ENCODE measurements around the gene CCBE1.

Gene CCBE1

GRCh38 chr18:59660786-59661743 is 36.2 kb downstream of the CCBE1 start:
- TF ChIP-seq GATA2 (IDR thresholded peaks at IDR 0.05; ENCODE audit: low read depth, low read length) (no peak), GATA3 (IDR thresholded peaks at IDR 0.05; ENCODE audit: low read depth, low read length) (no peak)

GRCh38 chr18:59660366-59660765 is 36.9 kb downstream of the CCBE1 start:
- TF ChIP-seq GATA2 (IDR thresholded peaks at IDR 0.05; ENCODE audit: low read depth, low read length) (no peak), GATA3 (IDR thresholded peaks at IDR 0.05; ENCODE audit: low read depth, low read length) (no peak)

GRCh38 chr18:59659508-59660170 is 37.6 kb downstream of the CCBE1 start:
- TF ChIP-seq GATA3 (IDR thresholded peaks at IDR 0.05; ENCODE audit: low read depth, low read length) = no peak

GRCh38 chr18:59658941-59659340 is 38.3 kb downstream of the CCBE1 start:
- no peak for TF ChIP-seq GATA3 (IDR thresholded peaks at IDR 0.05; ENCODE audit: low read depth, low read length)
- TF ChIP-seq GATA2 (IDR thresholded peaks at IDR 0.05; ENCODE audit: low read depth, low read length) = no peak

DNA sequence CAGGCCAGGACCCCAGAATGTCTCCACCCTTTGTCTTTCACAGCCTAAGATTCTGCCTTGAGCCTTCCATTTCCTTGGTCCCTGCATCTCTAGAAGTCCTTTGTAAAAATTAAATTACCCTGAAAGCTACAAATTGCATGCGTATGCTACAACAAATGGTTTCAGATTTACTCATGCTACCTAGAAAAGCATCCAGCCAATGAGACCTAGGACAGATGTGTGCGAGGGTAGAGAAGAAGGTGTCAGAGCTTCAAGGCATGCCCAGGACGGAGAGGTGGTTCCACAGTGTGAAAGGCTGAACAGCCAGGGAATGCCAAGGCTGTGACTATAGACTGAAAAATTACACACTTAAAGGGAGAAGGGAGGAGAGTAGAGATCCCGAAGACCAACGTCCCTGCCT is 40.2 kb downstream of the CCBE1 start:
- TF ChIP-seq GATA3 (IDR thresholded peaks at IDR 0.05; ENCODE audit: low read depth, low read length) = no peak
- TF ChIP-seq GATA2 (IDR thresholded peaks at IDR 0.05; ENCODE audit: low read depth, low read length) = no peak

DNA sequence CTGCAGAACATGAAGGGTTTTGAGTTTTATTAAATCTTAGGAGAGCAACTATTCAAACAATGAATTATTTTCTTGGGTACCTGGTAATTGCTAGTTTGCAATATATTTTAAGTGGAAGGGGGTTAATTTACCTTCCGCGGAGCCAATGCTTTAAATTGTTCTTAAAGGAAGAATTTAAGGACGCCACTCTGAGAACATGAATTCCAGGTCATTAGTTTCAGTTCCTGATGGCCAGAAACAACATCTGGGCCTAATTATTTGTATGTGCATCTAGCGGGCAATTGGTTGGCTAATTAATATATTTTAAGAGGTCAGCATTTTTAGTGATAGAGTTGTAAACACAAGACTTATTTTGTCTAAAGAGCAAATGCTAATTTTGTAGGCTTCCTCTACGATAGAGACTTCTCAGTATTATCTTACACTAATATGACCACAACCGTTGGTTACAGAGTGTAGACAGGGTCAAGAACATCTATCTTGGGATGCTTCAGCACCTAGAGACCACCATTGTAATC is 40.8 kb downstream of the CCBE1 start:
- TF ChIP-seq GATA3 (IDR thresholded peaks at IDR 0.05; ENCODE audit: low read depth, low read length) (no peak), GATA2 (IDR thresholded peaks at IDR 0.05; ENCODE audit: low read depth, low read length) (no peak)

- TF ChIP-seq GATA3 (IDR thresholded peaks at IDR 0.05; ENCODE audit: low read depth, low read length) (no peak), GATA2 (IDR thresholded peaks at IDR 0.05; ENCODE audit: low read depth, low read length) (no peak)
These were observed 41.5 kb downstream of the CCBE1 start for GRCh38 chr18:59655676-59656075.

- TF ChIP-seq GATA2 (IDR thresholded peaks at IDR 0.05; ENCODE audit: low read depth, low read length) (no peak), GATA3 (IDR thresholded peaks at IDR 0.05; ENCODE audit: low read depth, low read length) (no peak)
These were observed 46.2 kb downstream of the CCBE1 start for GRCh38 chr18:59651071-59651470.

DNA sequence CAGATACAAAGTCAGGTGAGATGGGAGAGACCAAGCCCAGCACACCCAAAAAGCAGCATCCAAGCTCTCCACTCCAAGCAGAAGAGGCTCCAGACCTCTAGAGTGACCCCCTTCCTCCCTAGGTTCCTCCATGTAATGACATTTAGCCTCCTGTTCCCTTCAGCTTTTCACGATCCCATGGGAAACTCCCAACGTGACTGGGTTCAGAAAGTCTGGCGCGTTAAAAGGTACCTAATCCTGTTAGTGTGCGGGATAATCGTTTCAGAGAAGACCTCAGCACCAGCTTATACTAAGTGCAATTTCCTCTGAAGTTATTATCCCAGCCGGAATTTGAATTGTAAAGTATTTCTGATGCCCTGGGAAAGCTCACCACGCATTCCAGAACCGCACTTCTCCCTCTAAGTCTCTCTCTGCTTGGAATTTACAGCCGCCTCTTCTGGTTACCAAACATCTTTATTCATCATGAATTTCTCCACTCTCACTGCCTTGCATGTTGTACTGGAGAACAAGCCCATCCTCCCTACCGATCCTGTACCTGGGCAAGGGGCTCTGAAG is 46.9 kb downstream of the CCBE1 start:
- TF ChIP-seq GATA2 (IDR thresholded peaks at IDR 0.05; ENCODE audit: low read depth, low read length) (no peak), GATA3 (IDR thresholded peaks at IDR 0.05; ENCODE audit: low read depth, low read length) (no peak)

GRCh38 chr18:59649591-59649990 is 47.6 kb downstream of the CCBE1 start:
- TF ChIP-seq GATA3 (IDR thresholded peaks at IDR 0.05; ENCODE audit: low read depth, low read length) (no peak), GATA2 (IDR thresholded peaks at IDR 0.05; ENCODE audit: low read depth, low read length) (no peak)

DNA sequence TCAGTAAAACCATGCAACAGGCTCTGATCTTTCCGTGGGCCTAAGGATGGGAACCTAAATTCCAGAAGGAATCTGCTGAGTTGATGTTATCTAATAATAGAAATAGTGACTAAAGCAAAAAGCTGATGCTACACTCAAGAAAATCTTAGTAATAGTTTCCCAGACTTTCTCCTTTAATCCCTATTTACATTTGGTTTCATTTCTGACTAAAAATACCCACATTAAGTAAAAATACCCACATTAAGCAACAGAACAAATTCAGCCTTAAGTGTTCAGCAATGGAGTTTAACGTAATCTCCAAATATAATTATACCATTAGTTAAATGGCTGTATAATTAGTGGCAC is 50.3 kb downstream of the CCBE1 start:
- TF ChIP-seq GATA3 (IDR thresholded peaks at IDR 0.05; ENCODE audit: low read depth, low read length) = no peak; the same call in 1 of the 2 replicates
- TF ChIP-seq GATA2 (IDR thresholded peaks at IDR 0.05; ENCODE audit: low read depth, low read length) = no peak

GRCh38 chr18:59646228-59646962 is 50.8 kb downstream of the CCBE1 start:
- TF ChIP-seq GATA3 (IDR thresholded peaks at IDR 0.05; ENCODE audit: low read depth, low read length) (no peak), GATA2 (IDR thresholded peaks at IDR 0.05; ENCODE audit: low read depth, low read length) (no peak)

DNA sequence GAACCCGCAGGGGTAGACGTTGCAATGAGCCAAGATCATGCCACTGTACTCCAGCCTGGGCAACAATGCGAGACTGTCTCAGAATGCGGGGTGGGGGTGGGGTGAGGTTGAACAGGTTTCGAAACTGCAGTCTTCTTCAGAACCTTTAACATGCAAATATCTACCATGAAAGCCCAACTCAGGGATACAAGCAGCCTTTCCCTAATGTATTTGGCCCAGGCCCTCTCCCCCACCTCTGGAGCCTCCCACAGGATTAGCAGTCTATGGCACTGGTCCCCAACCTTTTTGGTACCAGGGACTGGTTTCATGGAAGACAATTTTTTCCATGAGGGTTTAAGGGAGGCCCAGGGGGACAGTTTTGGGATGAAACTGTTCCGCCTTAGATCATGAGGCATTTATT is 53.5 kb downstream of the CCBE1 start:
- TF ChIP-seq GATA2 (IDR thresholded peaks at IDR 0.05; ENCODE audit: low read depth, low read length) = no peak
- no peak for TF ChIP-seq GATA3 (IDR thresholded peaks at IDR 0.05; ENCODE audit: low read depth, low read length)

DNA sequence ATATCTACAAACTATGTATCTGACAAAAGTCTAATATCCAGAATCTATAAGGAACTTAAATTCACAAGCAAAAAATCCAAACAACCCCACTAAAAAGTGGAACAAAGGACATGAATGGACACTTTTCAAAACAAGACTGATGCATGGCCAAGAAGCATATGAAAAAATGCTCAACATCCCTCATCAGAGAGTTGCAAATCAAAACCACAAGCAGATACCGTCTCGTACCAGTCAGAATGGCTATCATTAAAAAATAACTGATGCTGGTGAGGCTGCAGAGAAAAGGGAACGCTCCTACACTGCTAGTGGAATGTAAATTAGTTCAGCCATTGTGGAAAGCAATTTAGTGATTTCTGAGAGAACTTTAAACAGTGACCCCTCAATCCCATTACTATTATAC is 56.5 kb downstream of the CCBE1 start:
- TF ChIP-seq GATA2 (IDR thresholded peaks at IDR 0.05; ENCODE audit: low read depth, low read length) = no peak
- no peak for TF ChIP-seq GATA3 (IDR thresholded peaks at IDR 0.05; ENCODE audit: low read depth, low read length)
